Renal cortical epithelial cell (primary cell): ENCODE data around the gene KRT27. TPM values are rescaled to one million over a fixed set of nuclear protein-coding genes. Genes with fewer than 3 reads are reported as not detected.

Experiments
- DNase-seq: peaks from one replicate; pipeline ENCODE4 v3.0.0-alpha.2; 2011; ENCODE audit warnings: low read depth
- total RNA-seq: library from RNA; depleted of rRNA; stranded (reverse); fragments of >200 nt; gene quantifications from 2 replicates; pipeline ENCODE4 v1.2.3, GENCODE V29; 2014

The KRT27 gene
- total RNA-seq, 1 donor from 2014 or later = not detected

DNA sequence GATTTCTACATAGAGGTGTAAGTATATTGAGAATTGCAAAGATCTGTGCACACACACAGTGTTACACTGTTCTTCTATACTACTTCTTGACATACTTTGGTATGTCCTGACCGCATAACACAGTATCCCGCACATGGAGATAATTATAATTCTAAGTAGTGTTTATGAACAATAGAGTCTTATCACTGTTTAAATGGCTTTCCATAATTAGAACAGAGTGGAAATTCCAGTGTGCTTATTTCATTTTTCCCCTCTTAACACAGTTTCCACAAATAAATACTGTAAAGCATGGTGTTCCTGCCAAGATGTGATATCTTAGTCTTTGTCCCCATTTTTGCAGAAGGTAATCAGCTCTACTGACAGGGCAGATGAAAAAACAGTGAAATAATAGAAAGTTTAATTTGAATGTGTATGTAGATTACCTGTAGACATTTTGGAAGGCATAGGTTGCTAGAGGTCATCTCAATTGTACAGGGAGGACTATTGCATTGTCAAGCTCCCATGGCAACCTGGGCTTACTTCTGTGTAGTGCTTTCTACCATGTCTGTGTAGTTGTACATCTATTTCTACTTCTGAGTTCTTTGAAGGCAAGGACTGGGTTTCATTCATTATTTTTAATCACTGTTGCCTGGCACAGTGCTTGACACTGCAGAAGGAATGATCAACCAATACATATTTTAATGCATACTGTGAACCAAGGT is 27.5 kb upstream of the KRT27 start:
- no peak for DNase-seq

GRCh38 chr17:40806131-40806530 is 23.8 kb upstream of the KRT27 start:
- DNase-seq = no peak

DNA sequence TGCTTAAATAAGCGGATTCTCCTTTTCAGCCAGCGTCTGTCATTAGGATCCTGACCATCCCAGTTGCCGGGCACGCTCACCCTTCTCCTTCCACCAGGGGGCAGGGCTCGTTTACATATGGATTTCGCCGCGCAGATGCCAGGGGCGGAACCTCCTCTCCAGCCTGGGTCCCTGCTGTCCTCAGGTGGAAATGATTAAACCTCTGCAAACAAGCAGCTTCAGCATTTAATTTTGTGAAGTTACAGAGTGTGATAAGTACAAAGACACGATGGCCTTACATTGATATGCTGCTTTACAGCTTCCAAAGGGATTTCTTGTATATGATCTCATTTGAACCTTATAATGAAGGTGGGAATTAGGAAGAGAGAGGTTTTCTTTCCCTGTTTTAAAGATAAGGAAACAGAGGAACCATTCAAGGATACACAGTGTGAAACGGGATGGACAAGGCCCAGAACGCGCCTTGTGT is 21.3 kb upstream of the KRT27 start:
- DNase-seq = peak; percentile 58

DNA sequence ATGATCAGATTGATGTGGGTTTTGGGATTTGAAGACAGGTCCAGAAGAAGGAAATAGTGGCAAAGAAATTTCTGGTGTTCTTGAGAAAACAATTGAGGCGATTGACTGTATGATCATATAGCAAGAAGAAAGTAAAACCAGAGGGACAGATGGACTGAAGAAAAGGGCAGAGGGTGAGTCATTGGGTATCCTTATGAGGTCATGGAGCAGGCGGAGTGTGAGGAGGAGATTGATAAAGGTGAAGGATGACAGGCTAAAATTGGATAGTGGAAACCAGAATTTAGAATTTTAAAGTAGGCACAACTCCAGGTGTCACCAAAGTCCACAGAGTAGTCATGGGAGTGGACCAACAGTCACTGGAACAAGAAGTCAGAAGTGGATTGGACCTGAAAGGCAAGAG is 18.8 kb upstream of the KRT27 start:
- DNase-seq = no peak

DNA sequence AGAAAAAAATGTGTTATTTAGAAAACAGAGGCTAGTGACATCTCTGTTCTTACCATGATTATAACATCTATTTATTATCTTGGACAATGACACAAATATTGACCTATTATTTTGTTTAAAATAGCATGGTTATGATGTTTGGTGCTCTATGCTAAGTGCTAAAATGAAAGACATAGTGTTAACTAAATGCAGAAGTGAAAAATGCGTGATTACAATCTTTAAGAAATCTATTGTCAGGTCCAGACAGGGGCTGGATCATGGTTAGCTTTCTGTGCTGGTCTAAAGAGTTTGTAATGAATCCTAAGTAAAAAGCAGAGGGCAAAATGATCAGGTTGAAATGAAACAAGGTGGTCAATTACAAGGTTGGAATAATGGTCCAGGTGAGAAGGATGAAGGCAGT is 18.0 kb upstream of the KRT27 start:
- no peak for DNase-seq

- DNase-seq = no peak
Observed at GRCh38 chr17:40799859-40800258, 17.5 kb upstream of the KRT27 start, which contains the start of gene KRT28. KRT28 (minus strand) TSS chr17:40799959; CDS start chr17:40799893, 66 bp downstream.

DNA sequence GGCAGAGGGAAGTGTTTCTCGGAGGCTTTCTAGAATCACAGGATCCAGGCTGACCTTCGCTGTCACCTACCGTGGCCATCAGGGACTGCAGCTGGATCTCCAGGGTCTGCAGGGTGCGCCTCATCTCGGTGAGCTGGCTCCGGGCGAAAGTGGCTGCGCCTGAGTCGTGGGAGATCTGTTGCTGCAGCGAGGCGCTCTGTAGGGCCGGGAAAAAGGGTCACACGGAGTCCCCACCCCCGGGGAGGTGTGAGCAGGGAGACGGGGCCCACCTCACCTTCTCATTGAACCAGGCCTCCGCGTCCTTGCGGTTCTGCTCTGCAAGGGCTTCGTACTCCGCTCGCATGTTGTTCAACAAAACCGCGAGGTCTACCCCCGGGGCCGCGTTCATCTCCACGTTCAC is 14.5 kb upstream of the KRT27 start:
- DNase-seq = no peak

GRCh38 chr17:40795019-40795667 is 12.8 kb upstream of the KRT27 start:
- DNase-seq = no peak

GRCh38 chr17:40794466-40794865 is 12.1 kb upstream of the KRT27 start:
- no peak for DNase-seq

DNA sequence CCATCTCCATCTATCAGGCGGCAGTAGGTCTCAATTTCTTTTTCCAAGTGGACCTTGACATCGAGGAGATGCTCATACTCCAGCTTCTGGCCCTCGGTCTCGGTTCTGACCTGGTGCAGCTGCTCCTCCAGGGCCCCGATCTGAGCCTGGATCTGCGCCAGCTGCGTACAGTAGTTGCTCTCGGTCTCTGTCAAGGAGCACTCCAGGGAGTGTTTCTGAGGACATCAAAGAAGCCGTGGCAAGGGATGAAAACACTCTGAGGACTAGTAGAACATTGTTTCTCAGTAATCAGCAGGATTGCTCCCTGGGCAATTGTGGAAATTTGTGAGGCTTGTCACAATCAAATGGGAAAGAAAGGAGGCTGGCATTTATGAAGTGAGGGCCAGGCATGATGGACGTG is 11.5 kb upstream of the KRT27 start:
- no peak for DNase-seq

DNA sequence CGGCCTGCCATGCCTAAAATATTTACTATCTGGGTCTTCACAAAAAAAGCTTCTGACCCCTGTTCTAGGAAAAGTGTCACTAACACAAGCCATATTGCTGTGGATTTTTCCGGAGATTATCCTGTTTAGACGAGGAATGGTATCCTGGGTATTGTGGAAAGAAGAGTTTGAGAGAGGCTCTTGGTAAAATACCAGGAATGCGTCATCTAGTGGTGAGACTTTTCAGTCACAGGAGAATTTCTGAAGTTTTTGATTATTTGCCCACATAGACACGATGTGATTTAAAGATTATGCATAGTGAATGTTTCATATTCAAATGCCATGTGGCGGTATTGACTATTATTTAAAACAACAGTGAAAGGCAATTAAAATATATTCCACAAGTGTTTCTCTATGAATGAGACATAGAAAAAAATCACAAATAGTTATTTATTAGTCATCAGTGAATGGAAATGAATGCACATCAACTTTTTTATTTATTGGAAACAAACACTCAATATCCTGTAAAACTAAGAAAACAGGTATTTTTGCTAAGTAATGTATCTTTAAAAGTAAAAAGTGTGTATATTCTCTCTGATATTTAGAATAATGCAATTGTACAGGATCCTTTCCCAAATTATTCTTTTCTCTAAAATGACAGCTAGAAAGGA is 9.6 kb upstream of the KRT27 start:
- peak; percentile 71 for DNase-seq

GRCh38 chr17:40791111-40791510 is 8.8 kb upstream of the KRT27 start:
- DNase-seq = no peak

- DNase-seq = no peak
Observed at GRCh38 chr17:40779181-40779909, 3.0 kb downstream of the KRT27 start.

GRCh38 chr17:40778461-40778860 is 3.9 kb downstream of the KRT27 start:
- DNase-seq = no peak

DNA sequence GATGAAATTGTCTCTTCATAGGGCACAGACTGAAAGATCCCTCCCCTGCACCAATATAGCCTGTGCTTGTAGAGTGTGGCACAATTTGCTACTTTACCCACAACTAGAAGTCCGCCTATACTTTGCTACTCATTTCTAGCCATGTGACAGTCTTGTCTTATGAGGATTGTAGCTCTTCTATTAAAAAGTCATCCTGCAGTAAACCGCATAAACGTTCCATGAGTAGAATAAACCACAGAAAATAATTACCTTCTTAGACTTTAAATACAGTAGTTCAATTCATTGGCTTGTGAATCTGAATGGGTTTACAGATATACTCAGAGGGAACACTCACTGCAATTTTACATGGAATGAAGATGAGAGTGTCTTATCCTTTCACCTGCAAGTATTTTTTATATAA is 4.4 kb downstream of the KRT27 start:
- no peak for DNase-seq

GRCh38 chr17:40777459-40777858 is 4.9 kb downstream of the KRT27 start:
- DNase-seq = no peak

- DNase-seq = no peak
Observed at GRCh38 chr17:40775945-40776344, 6.4 kb downstream of the KRT27 start.

- DNase-seq = no peak
Observed at GRCh38 chr17:40772101-40772500, 10.2 kb downstream of the KRT27 start, which contains the start of gene KRT26. KRT26 (minus strand) TSS chr17:40772201; CDS start chr17:40772113, 88 bp downstream.

DNA sequence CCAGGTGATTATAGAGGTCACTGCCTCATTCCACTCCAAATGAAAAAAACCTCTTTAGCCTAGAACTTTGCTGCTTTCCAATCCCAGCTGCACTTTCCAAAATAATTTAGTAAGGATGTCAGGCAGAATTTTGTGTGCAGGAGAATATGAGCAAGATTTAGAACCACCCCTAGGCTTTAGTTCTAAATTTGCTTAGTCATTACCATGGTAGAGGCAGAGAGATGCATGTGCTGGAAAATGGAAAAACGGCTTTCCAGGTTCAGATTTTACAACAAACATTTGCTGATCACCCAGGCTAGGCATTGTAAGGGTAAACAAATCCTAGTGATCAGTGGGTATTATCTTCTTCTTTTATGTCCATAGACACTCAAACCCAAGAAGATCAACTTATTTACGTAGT is 16.7 kb downstream of the KRT27 start:
- DNase-seq = no peak

GRCh38 chr17:40763752-40764151 is 18.6 kb downstream of the KRT27 start:
- no peak for DNase-seq

GRCh38 chr17:40760105-40761016 is 22.0 kb downstream of the KRT27 start:
- no peak for DNase-seq
